OCI-LY3 (cell line): ENCODE results near the gene COL6A6.

Source experiments
- CTCF ChIP-seq: fragments of 200-600, 300-600 bp; sonication (generic); IDR thresholded peaks from 2 replicates; pipeline ENCODE4 v1.5.1; 2014; ENCODE audit warnings: antibody characterized with exemption, low read length, low read depth
- EZH2phosphoT487 ChIP-seq: fragments of 200-600 bp; shearing (Covaris generic); IDR thresholded peaks from 2 replicates; pipeline ENCODE4 v1.6.1; 2018; ENCODE audit warnings: antibody characterized with exemption, mixed run types, low read depth

- TF ChIP-seq CTCF (no peak), EZH2phosphoT487 (no peak)
Observed at GRCh38 chr3:130546920-130547679, 30.1 kb downstream of the COL6A6 start.
